HG02973 (cell line): ENCODE measurements around the gene COMMD9.

Experiments used
- ATAC-seq: cut with Tn5 transposase; IDR thresholded peaks from one replicate; pipeline ENCODE4 v1.9.1; 2021; ENCODE audit warnings: moderate library complexity; ENCODE audit not compliant: unreplicated experiment

Gene COMMD9

GRCh38 chr11:36258730-36259360 lies 30.4 kb downstream of the COMMD9 start:
- no peak for ATAC-seq

- ATAC-seq: no peak
Observed at GRCh38 chr11:36257351-36257750, 31.9 kb downstream of the COMMD9 start.

GRCh38 chr11:36254713-36255112 lies 34.5 kb downstream of the COMMD9 start:
- ATAC-seq: no peak

GRCh38 chr11:36253238-36253637 lies 36.0 kb downstream of the COMMD9 start:
- ATAC-seq: no peak

- ATAC-seq: no peak
Observed at GRCh38 chr11:36251823-36252222, 37.4 kb downstream of the COMMD9 start.

- ATAC-seq: no peak
Observed at GRCh38 chr11:36249246-36249645, 40.0 kb downstream of the COMMD9 start.

- ATAC-seq: no peak
Observed at GRCh38 chr11:36248436-36248835, 40.8 kb downstream of the COMMD9 start.

GRCh38 chr11:36247493-36247892 lies 41.7 kb downstream of the COMMD9 start:
- no peak for ATAC-seq

GRCh38 chr11:36243641-36244040 lies 45.6 kb downstream of the COMMD9 start:
- no peak for ATAC-seq

- ATAC-seq: no peak
Observed at GRCh38 chr11:36241497-36241896, 47.7 kb downstream of the COMMD9 start.

GRCh38 chr11:36240801-36241200 lies 48.4 kb downstream of the COMMD9 start:
- no peak for ATAC-seq

- ATAC-seq: no peak
Observed at GRCh38 chr11:36240173-36240572, 49.1 kb downstream of the COMMD9 start.

- no peak for ATAC-seq
Observed at GRCh38 chr11:36239636-36240035, 49.6 kb downstream of the COMMD9 start.

GRCh38 chr11:36238881-36239280 lies 50.3 kb downstream of the COMMD9 start:
- no peak for ATAC-seq

- no peak for ATAC-seq
Observed at GRCh38 chr11:36238036-36238631, 51.1 kb downstream of the COMMD9 start.

GRCh38 chr11:36237391-36237790 lies 51.8 kb downstream of the COMMD9 start:
- ATAC-seq: no peak

GRCh38 chr11:36235750-36236149 lies 53.5 kb downstream of the COMMD9 start:
- ATAC-seq: no peak

- ATAC-seq: no peak
Observed at GRCh38 chr11:36234825-36235224, 54.4 kb downstream of the COMMD9 start.

GRCh38 chr11:36233204-36233603 lies 56.0 kb downstream of the COMMD9 start:
- no peak for ATAC-seq

GRCh38 chr11:36230779-36231699 lies 58.2 kb downstream of the COMMD9 start:
- no peak for ATAC-seq

GRCh38 chr11:36229091-36229705 lies 60.0 kb downstream of the COMMD9 start:
- no peak for ATAC-seq
